Stimulated activated naive B cell treated with anti-CD40 and anti-IgM and Interleukin-4, amounts not matched to agents 10 μg/mL and 1 μg/mL and 100 μg/mL, for 72 hours (primary cell): ENCODE data around the gene BNIP1.
A peak's percentile ranks its signal among the peaks of the same experiment; 100 is the strongest.
"Not testable (repeated sequence)": the region's sequence is repeated elsewhere in the genome, so short reads cannot be mapped to it uniquely, and the experiment has no call there.

ENCODE experiments used
- ATAC-seq, 2 donors: fragments of 150-1000 bp; cut with Tn5 transposase; replicated peaks; 2 replicates each; pipeline ENCODE4 v1.10.0; 2021; ENCODE audit warnings: moderate library complexity in 1 of 2
- DNase-seq: peaks from one replicate; pipeline ENCODE4 v3.0.0; 2021
- H3K27ac Mint-ChIP-seq: one replicate; pipeline ENCODE4 v1.8.0; 2022; ENCODE audit warnings: mild to moderate bottlenecking, mixed read lengths
- H3K27me3 Mint-ChIP-seq, 2 donors: one replicate each; pipeline ENCODE4 v1.8.0; 2022; ENCODE audit warnings: mixed read lengths in 2 of 2
- H3K36me3 Mint-ChIP-seq, 2 donors: one replicate each; pipeline ENCODE4 v1.8.0; 2022; ENCODE audit warnings: mixed read lengths in 2 of 2, mild to moderate bottlenecking in 1 of 2
- H3K4me1 Mint-ChIP-seq, 2 donors: one replicate each; pipeline ENCODE4 v1.8.0; 2022; ENCODE audit warnings: mixed read lengths in 2 of 2, mild to moderate bottlenecking in 1 of 2
- H3K4me3 Mint-ChIP-seq, 2 donors: one replicate each; pipeline ENCODE4 v1.8.0; 2022; ENCODE audit warnings: mild to moderate bottlenecking in 2 of 2, mixed read lengths in 2 of 2, moderate library complexity in 1 of 2
- H3K9me3 Mint-ChIP-seq, 2 donors: one replicate each; pipeline ENCODE4 v1.8.0; 2022; ENCODE audit warnings: mixed read lengths in 2 of 2, mild to moderate bottlenecking in 1 of 2

BNIP1 gene

GRCh38 chr5:173144200-173145176 lies at the start of gene BNIP1:
BNIP1 (plus strand) TSS chr5:173144531; CDS start chr5:173144546, 15 bp downstream.
- Mint-ChIP-seq H3K4me1 (peaks cover 5 to 8% of the 10 kb centered on the region in 2 donors), H3K27ac (peak within 1 kb of the TSS; percentile 100), H3K36me3 (peaks cover 13 to 20% of the 10 kb centered on the region in 2 donors), H3K9me3 (peaks cover 1 to 5% of the 10 kb centered on the region in 2 donors), H3K27me3 (no peaks in the 10 kb centered on the region), H3K4me3 (peak within 1 kb of the TSS; percentile 97 to 100)
- DNase-seq (peak; percentile 94), ATAC-seq (peak; percentile 96 to 97)

DNA sequence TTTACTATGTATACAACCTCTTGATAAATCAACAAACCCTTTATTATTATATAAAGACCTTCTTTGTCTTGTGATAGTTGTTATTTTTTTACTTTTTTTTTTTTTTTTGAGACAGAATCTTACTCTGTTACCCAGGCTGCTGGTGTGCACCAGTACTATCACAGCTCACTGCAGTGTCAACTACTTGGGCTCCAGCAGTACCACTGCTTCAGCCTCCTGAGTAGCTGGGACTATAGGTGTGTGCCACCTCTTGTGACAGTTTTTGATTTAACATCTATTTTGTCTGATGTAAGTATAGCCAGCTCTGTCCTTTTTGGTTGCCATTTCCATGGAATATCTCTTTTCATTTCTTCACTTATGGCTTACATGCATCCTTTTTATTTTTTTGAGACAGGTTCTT lies 45.5 kb upstream of the BNIP1 start:
- peaks cover 15 to 37% of the 10 kb centered on the region in 2 donors for H3K4me1 Mint-ChIP-seq

GRCh38 chr5:173099461-173099860 lies 44.9 kb upstream of the BNIP1 start:
- no peak for DNase-seq
- Mint-ChIP-seq H3K27ac (no peak overlapping the region), H3K36me3 (peaks cover 23 to 25% of the 10 kb centered on the region in 2 donors), H3K27me3 (no peaks in the 10 kb centered on the region), H3K9me3 (peaks cover 0 to 3% of the 10 kb centered on the region in 2 donors), H3K4me3 (no peak overlapping the region), H3K4me1 (peaks cover 13 to 30% of the 10 kb centered on the region in 2 donors)
- no peak for ATAC-seq

More for the DNA sequence above, 45.5 kb upstream of the BNIP1 start:
- H3K4me3 Mint-ChIP-seq = no peak overlapping the region
- H3K36me3 Mint-ChIP-seq = peaks cover 23 to 28% of the 10 kb centered on the region in 2 donors
- H3K27ac Mint-ChIP-seq = no peak overlapping the region
- no peaks in the 10 kb centered on the region for H3K27me3 Mint-ChIP-seq
- ATAC-seq (no peak), DNase-seq (no peak)
- peaks cover 0 to 3% of the 10 kb centered on the region in 2 donors for H3K9me3 Mint-ChIP-seq

DNA sequence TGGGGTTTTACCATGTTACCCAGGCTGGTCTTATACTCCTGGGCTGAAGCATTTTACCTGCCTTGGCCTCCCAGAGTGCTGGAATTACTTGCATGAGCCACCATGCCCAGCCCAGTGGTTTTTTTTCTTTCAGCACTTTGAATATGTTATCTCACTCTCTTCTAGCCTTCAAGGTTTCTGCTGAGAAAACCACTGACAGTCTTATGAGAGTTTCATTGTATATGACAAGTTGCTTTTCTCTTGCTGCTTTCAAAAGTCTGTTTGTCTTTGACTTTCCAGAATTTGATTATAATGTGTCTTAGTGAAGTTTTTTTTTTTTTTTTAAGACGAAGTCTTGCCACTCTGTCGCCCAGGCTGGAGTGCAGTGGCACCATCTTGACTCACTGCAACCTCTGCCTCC lies 43.1 kb upstream of the BNIP1 start:
- no peak overlapping the region for H3K27ac Mint-ChIP-seq
- no peak overlapping the region for H3K4me3 Mint-ChIP-seq
- H3K27me3 Mint-ChIP-seq = no peaks in the 10 kb centered on the region
- H3K9me3 Mint-ChIP-seq = peaks cover 0 to 3% of the 10 kb centered on the region in 2 donors
- peaks cover 16 to 29% of the 10 kb centered on the region in 2 donors for H3K4me1 Mint-ChIP-seq
- ATAC-seq = no peak
- H3K36me3 Mint-ChIP-seq = peaks cover 23 to 25% of the 10 kb centered on the region in 2 donors
- no peak for DNase-seq

GRCh38 chr5:173103411-173103810 lies 40.9 kb upstream of the BNIP1 start:
- DNase-seq (no peak), ATAC-seq (no peak)
- Mint-ChIP-seq H3K36me3 (peaks cover 20 to 21% of the 10 kb centered on the region in 2 donors), H3K4me3 (no peak overlapping the region), H3K27me3 (no peaks in the 10 kb centered on the region), H3K27ac (no peak overlapping the region), H3K9me3 (peaks cover 0 to 3% of the 10 kb centered on the region in 2 donors), H3K4me1 (peaks cover 10 to 13% of the 10 kb centered on the region in 2 donors)

DNA sequence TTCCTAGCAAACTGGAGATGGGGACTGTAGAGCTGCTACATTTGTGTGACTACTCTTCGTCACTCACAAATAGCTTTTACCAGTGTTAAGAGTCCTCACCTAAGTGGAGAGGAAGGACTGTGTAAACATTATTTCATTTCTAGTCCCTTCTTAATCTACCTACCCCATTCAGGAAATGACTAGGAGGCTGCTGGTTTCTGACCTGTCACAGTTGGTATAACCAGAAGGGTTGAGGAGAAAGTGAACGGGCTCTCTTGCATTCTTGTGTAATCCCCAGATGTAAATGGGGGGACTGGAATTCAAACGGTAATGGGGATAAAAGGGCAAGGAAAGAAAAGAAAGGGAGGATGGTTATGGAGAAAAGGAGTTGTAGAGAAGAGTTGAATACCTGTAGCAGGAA lies 35.4 kb upstream of the BNIP1 start:
- H3K36me3 Mint-ChIP-seq = peaks cover 18% of the 10 kb centered on the region in 2 donors
- peak overlapping the region; percentile 28 for H3K27ac Mint-ChIP-seq
- no peaks in the 10 kb centered on the region for H3K27me3 Mint-ChIP-seq
- ATAC-seq (no peak), DNase-seq (no peak)
- H3K4me1 Mint-ChIP-seq = peaks cover 0 to 4% of the 10 kb centered on the region in 2 donors
- no peaks in the 10 kb centered on the region for H3K9me3 Mint-ChIP-seq
- no peak overlapping the region for H3K4me3 Mint-ChIP-seq

GRCh38 chr5:173114536-173114935 lies 29.8 kb upstream of the BNIP1 start:
- ATAC-seq (no peak), DNase-seq (no peak)
- Mint-ChIP-seq H3K36me3 (peaks cover 31 to 35% of the 10 kb centered on the region in 2 donors), H3K4me3 (no peak overlapping the region), H3K4me1 (peaks cover 3 to 5% of the 10 kb centered on the region in 2 donors), H3K27ac (no peak overlapping the region), H3K27me3 (no peaks in the 10 kb centered on the region), H3K9me3 (no peaks in the 10 kb centered on the region)

DNA sequence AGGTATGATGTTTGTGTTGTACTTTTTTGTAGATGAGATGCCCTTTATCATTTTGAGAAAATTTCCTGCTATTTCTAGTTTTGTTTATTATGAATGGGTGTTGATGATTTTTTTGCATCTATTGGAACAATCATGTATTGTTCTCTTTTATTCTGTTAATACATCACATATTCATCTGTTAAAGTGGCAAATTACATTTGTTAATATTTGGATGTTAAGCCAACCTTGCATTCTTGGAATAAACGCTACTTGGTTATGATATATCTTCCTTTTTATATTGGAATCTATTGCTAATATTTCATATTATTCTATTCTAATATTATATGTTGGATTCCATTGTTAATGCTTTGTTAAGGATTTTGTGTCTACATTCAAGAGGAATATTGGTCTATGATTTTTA lies 24.6 kb upstream of the BNIP1 start:
- Mint-ChIP-seq H3K27me3 (no peaks in the 10 kb centered on the region), H3K4me3 (no peak overlapping the region), H3K9me3 (peaks cover 0 to 4% of the 10 kb centered on the region in 2 donors), H3K27ac (no peak overlapping the region), H3K4me1 (peaks cover 4 to 5% of the 10 kb centered on the region in 2 donors), H3K36me3 (peaks cover 27 to 42% of the 10 kb centered on the region in 2 donors)
- ATAC-seq = no peak
- DNase-seq = no peak

- no peaks in the 10 kb centered on the region for H3K27me3 Mint-ChIP-seq
- H3K4me1 Mint-ChIP-seq = peaks cover 0 to 1% of the 10 kb centered on the region in 2 donors
- ATAC-seq (no peak), DNase-seq (no peak)
- peaks cover 29 to 54% of the 10 kb centered on the region in 2 donors for H3K36me3 Mint-ChIP-seq
- H3K4me3 Mint-ChIP-seq = no peak overlapping the region
- H3K27ac Mint-ChIP-seq = no peak overlapping the region
- H3K9me3 Mint-ChIP-seq = peaks cover 0 to 4% of the 10 kb centered on the region in 2 donors
Observed at GRCh38 chr5:173123416-173123815, 20.9 kb upstream of the BNIP1 start.

GRCh38 chr5:173132166-173132565 lies 12.2 kb upstream of the BNIP1 start:
- ATAC-seq, H3K27ac Mint-ChIP-seq, H3K27me3 Mint-ChIP-seq, DNase-seq, H3K9me3 Mint-ChIP-seq, H3K4me1 Mint-ChIP-seq, H3K4me3 Mint-ChIP-seq: not testable (repeated sequence)
- H3K36me3 Mint-ChIP-seq = peaks cover 8 to 20% of the 10 kb centered on the region in 2 donors

DNA sequence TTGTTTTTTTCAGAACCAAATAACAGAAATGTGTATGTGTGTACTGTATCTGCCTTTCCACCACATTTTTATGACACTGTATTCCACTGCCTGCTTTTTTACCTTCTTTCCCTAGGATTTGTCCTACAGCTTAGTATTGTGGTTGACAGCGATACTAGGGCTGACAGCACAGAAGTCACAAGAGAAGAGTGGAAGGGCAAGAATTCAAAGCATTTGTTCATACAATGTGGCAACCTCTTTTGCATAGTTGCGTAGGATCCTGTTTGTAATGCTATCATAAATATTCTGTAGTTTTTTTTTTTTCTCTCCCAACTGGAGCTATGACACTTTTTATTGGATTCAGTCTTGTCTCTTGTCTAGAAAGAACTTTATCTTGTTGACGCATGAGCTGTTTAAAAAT lies 5.6 kb upstream of the BNIP1 start:
- Mint-ChIP-seq H3K4me1 (peaks cover 0 to 2% of the 10 kb centered on the region in 2 donors), H3K4me3 (no peak overlapping the region), H3K36me3 (peaks cover 0 to 2% of the 10 kb centered on the region in 2 donors), H3K27me3 (no peaks in the 10 kb centered on the region), H3K27ac (no peak overlapping the region), H3K9me3 (peaks cover 0 to 1% of the 10 kb centered on the region in 2 donors)
- ATAC-seq (no peak), DNase-seq (no peak)

GRCh38 chr5:173139631-173140030 lies 4.7 kb upstream of the BNIP1 start:
- H3K4me3 Mint-ChIP-seq = no peak overlapping the region
- H3K27me3 Mint-ChIP-seq = no peaks in the 10 kb centered on the region
- H3K36me3 Mint-ChIP-seq = peaks cover 0 to 3% of the 10 kb centered on the region in 2 donors
- H3K4me1 Mint-ChIP-seq = peaks cover 0 to 3% of the 10 kb centered on the region in 2 donors
- H3K27ac Mint-ChIP-seq = peak overlapping the region; percentile 33
- peaks cover 0 to 1% of the 10 kb centered on the region in 2 donors for H3K9me3 Mint-ChIP-seq
- no peak for ATAC-seq
- DNase-seq = no peak

DNA sequence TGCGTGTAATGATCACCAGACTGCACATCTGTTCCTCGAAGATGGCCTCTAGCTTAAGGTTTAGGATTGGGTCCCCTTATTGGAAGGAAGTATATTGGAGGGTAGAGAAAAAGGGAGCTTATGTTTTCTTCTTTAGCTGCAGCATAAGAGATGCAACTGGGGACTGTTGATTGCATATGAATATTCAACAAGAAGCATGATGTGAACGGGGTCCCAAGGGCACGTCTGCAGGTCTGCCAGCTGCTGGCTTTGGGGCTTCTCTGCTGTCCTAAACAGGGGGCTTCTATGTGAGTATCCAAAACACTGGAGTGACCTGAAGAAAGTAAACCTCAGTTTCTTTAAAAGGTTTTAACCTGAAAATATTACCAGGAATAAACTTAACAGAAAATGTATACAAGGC lies 3.6 kb upstream of the BNIP1 start:
- Mint-ChIP-seq H3K4me1 (peaks cover 5 to 8% of the 10 kb centered on the region in 2 donors), H3K36me3 (peaks cover 2 to 7% of the 10 kb centered on the region in 2 donors), H3K27me3 (no peaks in the 10 kb centered on the region), H3K27ac (no peak overlapping the region), H3K4me3 (no peak overlapping the region), H3K9me3 (peaks cover 0 to 1% of the 10 kb centered on the region in 2 donors)
- ATAC-seq (no peak), DNase-seq (no peak)

GRCh38 chr5:173143567-173143966 lies 764 bp upstream of the BNIP1 start:
- H3K27ac Mint-ChIP-seq = peak overlapping the region; percentile 81
- H3K36me3 Mint-ChIP-seq = peaks cover 4 to 11% of the 10 kb centered on the region in 2 donors
- peaks cover 5 to 8% of the 10 kb centered on the region in 2 donors for H3K4me1 Mint-ChIP-seq
- no peaks in the 10 kb centered on the region for H3K27me3 Mint-ChIP-seq
- H3K4me3 Mint-ChIP-seq = no peak overlapping the region
- ATAC-seq = no peak
- no peak for DNase-seq
- peaks cover 0 to 1% of the 10 kb centered on the region in 2 donors for H3K9me3 Mint-ChIP-seq

DNA sequence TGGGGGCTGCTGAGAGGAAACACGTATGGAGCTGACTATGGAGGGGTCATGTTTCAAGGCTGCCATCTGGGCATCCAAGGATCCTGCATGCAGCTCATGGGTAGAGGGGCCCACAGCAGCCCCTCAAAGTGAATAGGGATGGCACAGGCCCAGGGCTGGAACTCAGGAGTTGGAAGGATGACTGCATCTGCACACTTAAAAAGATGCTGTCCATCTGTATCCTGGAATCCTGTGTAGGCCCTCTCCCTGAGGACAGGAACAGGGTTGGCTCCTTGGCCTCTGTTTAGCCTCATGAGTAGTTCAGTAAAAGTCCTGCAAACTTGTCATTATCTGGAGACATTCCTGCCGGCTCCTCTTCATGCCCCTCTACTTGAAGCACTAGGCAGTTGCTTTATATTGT lies 4.0 kb downstream of the BNIP1 start:
- H3K4me1 Mint-ChIP-seq = peaks cover 5 to 6% of the 10 kb centered on the region in 2 donors
- H3K4me3 Mint-ChIP-seq = no peak overlapping the region
- no peak overlapping the region for H3K27ac Mint-ChIP-seq
- DNase-seq (no peak), ATAC-seq (no peak)
- peaks cover 30 to 40% of the 10 kb centered on the region in 2 donors for H3K36me3 Mint-ChIP-seq
- peaks cover 0 to 5% of the 10 kb centered on the region in 2 donors for H3K9me3 Mint-ChIP-seq
- H3K27me3 Mint-ChIP-seq = no peaks in the 10 kb centered on the region
